HEK293T (cell line): ENCODE results near the gene NEK4.

Source experiments
- ARNT ChIP-seq: fragments of 450-650 bp; IDR thresholded peaks from 2 replicates; pipeline ENCODE4 v1.6.1; 2017; ENCODE audit warnings: mild to moderate bottlenecking
- ELF4 ChIP-seq: fragments of 450-650 bp; IDR thresholded peaks from 2 replicates; pipeline ENCODE4 v1.6.1; 2017; ENCODE audit warnings: antibody characterized with exemption
- FOXA1 ChIP-seq: fragments of 450-650 bp; IDR thresholded peaks from 2 replicates; pipeline ENCODE4 v1.6.1; 2016; ENCODE audit warnings: mild to moderate bottlenecking
- FOXK2 ChIP-seq: fragments of 450-650 bp; IDR thresholded peaks from 2 replicates; pipeline ENCODE4 v1.6.1; 2016; ENCODE audit warnings: mild to moderate bottlenecking
- FOXM1 ChIP-seq: fragments of 450-650 bp; IDR thresholded peaks from 2 replicates; pipeline ENCODE4 v1.6.1; 2017; ENCODE audit warnings: mild to moderate bottlenecking, borderline replicate concordance
- HDGF ChIP-seq: fragments of 450-650 bp; IDR thresholded peaks from 2 replicates; pipeline ENCODE4 v1.6.1; 2017; ENCODE audit warnings: antibody characterized with exemption, borderline replicate concordance
- NFRKB ChIP-seq: fragments of 450-650 bp; IDR thresholded peaks from 2 replicates; pipeline ENCODE4 v1.6.1; 2016; ENCODE audit warnings: mild to moderate bottlenecking, moderate library complexity
- SP1 ChIP-seq: fragments of 450-650 bp; IDR thresholded peaks from 2 replicates; pipeline ENCODE4 v1.6.1; 2017
- TARDBP ChIP-seq: fragments of 450-650 bp; IDR thresholded peaks from 2 replicates; pipeline ENCODE4 v1.6.1; 2016
- ZNF384 ChIP-seq: fragments of 450-650 bp; IDR thresholded peaks from 2 replicates; pipeline ENCODE4 v1.6.1; 2016

GRCh38 chr3:52774901-52775864 is 4.4 kb upstream of the NEK4 start:
- TF ChIP-seq NFRKB (no peak), TARDBP (no peak), FOXA1 (no peak), FOXM1 (no peak), SP1 (no peak), ZNF384 (no peak), HDGF (no peak), ELF4 (no peak), ARNT (no peak), FOXK2 (no peak)
